AG04450 (cell line): ENCODE results near the gene ADGRD1. TPM values are rescaled to one million over a fixed set of nuclear protein-coding genes. Genes with fewer than 3 reads are reported as not detected.

ENCODE experiments used
- CTCF ChIA-PET: fragments of 300-600, 350-600 bp; formaldehyde crosslinking; extraction: SDS; loops from one replicate; lab custom pipeline; 2022; ENCODE audit warnings: antibody characterized with exemption, inconsistent platforms; lab: Charles Lee
- POLR2A ChIA-PET: fragments of 350-600 bp; formaldehyde crosslinking; extraction: SDS; loops from one replicate; lab custom pipeline; 2021; ENCODE audit warnings: antibody characterized with exemption, inconsistent platforms; lab: Yijun Ruan, JAX
- DNase-seq: peaks from one replicate; pipeline ENCODE4 v3.0.0-alpha.2; 2011; ENCODE audit warnings: low read depth, low spot score
- H3K27ac ChIP-seq: one replicate; pipeline ENCODE4 v1.5.1; 2012; ENCODE audit warnings: low read depth, low read length, control low read depth
- H3K27me3 ChIP-seq: one replicate; pipeline ENCODE4 v1.6.0; 2012; ENCODE audit warnings: low read length; ENCODE audit not compliant: control insufficient read depth, insufficient read depth
- H3K4me3 ChIP-seq: 2 replicates; pipeline ENCODE4 v1.5.1; 2011; ENCODE audit warnings: mild to moderate bottlenecking, low read depth, low read length, control low read depth
- H3K9me3 ChIP-seq: 2 replicates; pipeline ENCODE4 v1.5.1; 2012; ENCODE audit warnings: low read length; ENCODE audit not compliant: control insufficient read depth, insufficient read depth
- CTCF ChIP-seq: IDR thresholded peaks from 2 replicates; pipeline ENCODE4 v1.5.1; 2011; ENCODE audit warnings: low read depth, low read length, control low read depth, inconsistent platforms
- polyA plus RNA-seq: library from polyadenylated mRNA; depleted of rRNA; stranded (reverse); fragments of >200 nt; gene quantifications from 2 replicates; pipeline ENCODE4 v1.2.3, GENCODE V29; 2011

The ADGRD1 gene
- polyA plus RNA-seq, 1 experiment = 0.05 TPM

GRCh38 chr12:131042834-131043245, 89.1 kb downstream of the ADGRD1 start:
- Histone ChIP-seq H3K27ac (no peak overlapping the region), H3K27me3 (no peaks in the 10 kb centered on the region), H3K4me3 (no peak overlapping the region), H3K9me3 (peaks cover 97% of the 10 kb centered on the region)
- ChIA-PET CTCF (no interaction called here), POLR2A (no interaction called here)
- TF ChIP-seq CTCF = no peak
- no peak for DNase-seq

GRCh38 chr12:131043401-131043871, 89.7 kb downstream of the ADGRD1 start:
- no peak overlapping the region for H3K27ac ChIP-seq
- TF ChIP-seq CTCF = no peak
- DNase-seq = no peak
- ChIA-PET CTCF (no interaction called here), POLR2A (no interaction called here)
- H3K4me3 ChIP-seq = no peak overlapping the region
- H3K27me3 ChIP-seq = no peaks in the 10 kb centered on the region
- H3K9me3 ChIP-seq = peaks cover 97% of the 10 kb centered on the region

- H3K9me3 ChIP-seq = peaks cover 97% of the 10 kb centered on the region
- no peak overlapping the region for H3K4me3 ChIP-seq
- TF ChIP-seq CTCF = no peak
- H3K27ac ChIP-seq = no peak overlapping the region
- no peaks in the 10 kb centered on the region for H3K27me3 ChIP-seq
- no peak for DNase-seq
- POLR2A ChIA-PET = no interaction called here
- CTCF ChIA-PET = no interaction called here
Measured at GRCh38 chr12:131044136-131044535, 90.4 kb downstream of the ADGRD1 start.

- no peak for TF ChIP-seq CTCF
- no peak for DNase-seq
- Histone ChIP-seq H3K27me3 (no peaks in the 10 kb centered on the region), H3K9me3 (peaks cover 98% of the 10 kb centered on the region), H3K27ac (no peak overlapping the region), H3K4me3 (no peak overlapping the region)
- POLR2A ChIA-PET = no interaction called here
- CTCF ChIA-PET = no interaction called here
Measured at GRCh38 chr12:131044760-131045381, 91.2 kb downstream of the ADGRD1 start.

- TF ChIP-seq CTCF = no peak
- POLR2A ChIA-PET = no interaction called here
- Histone ChIP-seq H3K27me3 (no peaks in the 10 kb centered on the region), H3K27ac (no peak overlapping the region), H3K9me3 (peaks cover 98% of the 10 kb centered on the region), H3K4me3 (no peak overlapping the region)
- CTCF ChIA-PET = no interaction called here
- DNase-seq = no peak
Measured at GRCh38 chr12:131045705-131046460, 92.2 kb downstream of the ADGRD1 start.
